Kidney (tissue), 14 donors: ENCODE results near the gene WDR91. TPM values are rescaled to one million over a fixed set of nuclear protein-coding genes. Genes with fewer than 3 reads are reported as not detected.

Experiments used
- DNase-seq, 5 donors: peaks; one replicate each; pipeline ENCODE4 v3.0.0-alpha.2; 2013 to 2020
- FAIRE-seq: peaks from 2 replicates; lab custom pipeline; 2012; peaks lifted over from hg19 to GRCh38; lab: Jason Lieb, UNC
- H3K27ac ChIP-seq, 2 donors: one replicate each; pipeline ENCODE4 v1.7.0; 2013; ENCODE audit warnings: low read depth in 2 of 2, low read length in 2 of 2, inconsistent platforms in 1 of 2
- H3K27me3 ChIP-seq: one replicate; pipeline ENCODE4 v1.7.1; 2013; ENCODE audit warnings: low read length, inconsistent platforms; ENCODE audit not compliant: control insufficient read depth, insufficient read depth
- H3K36me3 ChIP-seq, 3 donors: one replicate each; pipeline versions ENCODE4 v1.7.0 to v1.7.1; 2013; ENCODE audit warnings: low read length in 3 of 3, control low read depth in 1 of 3, inconsistent platforms in 1 of 3; ENCODE audit not compliant: insufficient read depth in 3 of 3, control insufficient read depth in 2 of 3
- H3K4me1 ChIP-seq, 3 donors: one replicate each; pipeline versions ENCODE4 v1.7.0 to v1.7.1; 2013; ENCODE audit warnings: low read length in 3 of 3, inconsistent platforms in 1 of 3, low read depth in 1 of 3; ENCODE audit not compliant: control insufficient read depth in 2 of 3, insufficient read depth in 2 of 3
- H3K4me3 ChIP-seq, 3 donors: one replicate each; pipeline versions ENCODE4 v1.7.0 to v1.8.1; 2013; ENCODE audit warnings: low read length in 3 of 3, control low read depth in 1 of 3, inconsistent platforms in 1 of 3
- H3K9ac ChIP-seq, 3 donors: one replicate each; pipeline versions ENCODE4 v1.7.0 to v1.7.1; 2013; ENCODE audit warnings: low read length in 3 of 3, control low read depth in 1 of 3, inconsistent platforms in 1 of 3
- H3K9me3 ChIP-seq, 3 donors: one replicate each; pipeline versions ENCODE4 v1.7.0 to v1.7.1; 2013; ENCODE audit warnings: low read length in 3 of 3, control low read depth in 1 of 3, inconsistent platforms in 1 of 3; ENCODE audit not compliant: control insufficient read depth in 2 of 3, insufficient read depth in 1 of 3
- CTCF ChIP-seq: IDR thresholded peaks from 3 replicates; pipeline ENCODE4 v1.5.1; 2012; ENCODE audit warnings: mild to moderate bottlenecking, moderate library complexity, borderline replicate concordance; ENCODE audit not compliant: insufficient read depth; ENCODE audit errors: extremely low read depth
- intact Hi-C: fragments of 100-400 bp; cut with DNase I; formaldehyde crosslinking; loops from one replicate; pipeline ENCODE4 v1.11.1; 2022
- polyA plus RNA-seq: library from polyadenylated mRNA; stranded (reverse); fragments of 350-450 nt; fragmentation: Illumina TruSeq; extraction: RNeasy Lipid Tissue Mini Kit (QIAGEN cat#74804); gene quantifications from one replicate; pipeline ENCODE4 v1.2.3, GENCODE V29; 2014; ENCODE audit warnings: low read depth, low replicate concordance; ENCODE audit not compliant: insufficient read depth
- total RNA-seq: library from RNA; stranded (reverse); fragmentation: NEBNext Ultra II Directional; extraction: Animal tissue kit (Norgen Biotek cat#: 25700); gene quantifications from one replicate; pipeline ENCODE4 v1.2.1, GENCODE V29; 2021
- donor health status: control.
- donor health status: control.
- donor health status: control.
- donor health status: control.
- donor health status: control.
- donor health status: DM: yes; HTN: yes; CAD: no.
- donor health status: Normal renal cell carcinoma (clear cell type).

The WDR91 gene
- total and polyA plus RNA-seq, 2 donors from 2014 or later, result 27.8 to 73.9 TPM

DNA sequence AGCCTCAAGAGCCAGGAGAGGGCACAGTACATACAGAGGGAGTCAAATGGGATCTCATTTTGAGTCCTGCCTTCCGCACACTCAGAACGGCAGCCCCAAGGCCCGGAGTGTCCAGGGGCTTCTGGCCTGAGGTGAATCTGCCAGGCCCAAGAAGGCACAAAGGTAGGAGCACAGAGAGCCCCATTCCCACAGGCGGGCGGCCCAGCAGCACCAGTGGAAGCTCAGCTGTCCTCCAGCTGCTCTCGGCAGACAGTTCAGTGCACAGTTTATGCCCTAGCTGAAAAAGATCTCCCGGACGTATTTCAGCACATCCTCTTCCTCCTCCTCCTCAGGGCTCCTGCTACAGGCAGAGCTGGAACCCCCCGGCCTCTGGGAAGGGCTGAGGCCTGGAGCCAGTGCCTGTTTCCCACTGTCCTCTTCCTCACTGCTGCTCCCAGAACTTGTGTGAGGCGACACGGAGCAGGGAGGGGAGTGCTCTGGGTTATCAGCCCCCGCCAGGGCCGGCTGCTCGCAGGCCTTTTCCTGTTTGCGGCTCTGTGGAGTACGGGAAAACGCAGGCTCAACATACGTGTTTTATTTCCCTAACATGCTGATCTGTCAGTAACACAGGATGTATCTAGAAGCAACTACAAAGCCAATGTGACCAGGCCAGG lies 44.9 kb downstream of the WDR91 start:
- Histone ChIP-seq H3K4me3 (no peak overlapping the region), H3K9me3 (no peaks in the 10 kb centered on the region), H3K36me3 (peaks cover 5 to 36% (median 26%) of the 10 kb centered on the region in 3 donors), H3K27ac (peak overlapping the region; percentile 74 to 78), H3K4me1 (peaks cover 0 to 38% (median 34%) of the 10 kb centered on the region in 3 donors), H3K27me3 (no peaks in the 10 kb centered on the region), H3K9ac (peak overlapping the region in 1 of 3 donors; percentile 4)
- TF ChIP-seq CTCF, result no peak
- peak in 1 of 5 donors; percentile 22 for DNase-seq
- FAIRE-seq, result no peak
- intact Hi-C loops, result no loop called here

- intact Hi-C loops, result no loop called here
- no peaks in the 10 kb centered on the region for H3K9me3 ChIP-seq
- H3K9ac ChIP-seq, result peak overlapping the region in 1 of 3 donors; percentile 4
- no peaks in the 10 kb centered on the region for H3K27me3 ChIP-seq
- FAIRE-seq (no peak), DNase-seq (no peak)
- peaks cover 0 to 40% (median 40%) of the 10 kb centered on the region in 3 donors for H3K4me1 ChIP-seq
- H3K4me3 ChIP-seq, result no peak overlapping the region
- H3K27ac ChIP-seq, result peak overlapping the region; percentile 49 to 78
- TF ChIP-seq CTCF, result no peak
- H3K36me3 ChIP-seq, result peaks cover 5 to 36% (median 26%) of the 10 kb centered on the region in 3 donors
These were observed 45.5 kb downstream of the WDR91 start for GRCh38 chr7:135165862-135166261.

- intact Hi-C loops, result no loop called here
- H3K4me1 ChIP-seq, result peaks cover 5 to 52% (median 43%) of the 10 kb centered on the region in 3 donors
- no peak for FAIRE-seq
- peak overlapping the region; percentile 42 to 63 for H3K27ac ChIP-seq
- no peak for TF ChIP-seq CTCF
- no peak overlapping the region for H3K4me3 ChIP-seq
- no peaks in the 10 kb centered on the region for H3K27me3 ChIP-seq
- DNase-seq, result peak in 1 of 5 donors; percentile 78
- peaks cover 5 to 36% (median 26%) of the 10 kb centered on the region in 3 donors for H3K36me3 ChIP-seq
- H3K9ac ChIP-seq, result no peak overlapping the region
- H3K9me3 ChIP-seq, result no peaks in the 10 kb centered on the region
These were observed 46.8 kb downstream of the WDR91 start for GRCh38 chr7:135164357-135165061.
